ENCODE measurements around the gene STK10. TPM values are rescaled to one million over a fixed set of nuclear protein-coding genes. Genes with fewer than 3 reads are reported as not detected.

The STK10 gene
- polyA plus RNA-seq, 3 donors, result 5.0 to 24.1 (median 19.9) TPM

- H3K27ac ChIP-seq (ENCODE audit: low read depth, low read length), result no peak overlapping the region
- WGBS, 3 donors, result 68 to 80% (median 71%) methylated on average over 16 to 17 of the region's 17 CpGs
Measured at GRCh38 chr5:172104801-172105701, 83.0 kb downstream of the STK10 start.

DNA sequence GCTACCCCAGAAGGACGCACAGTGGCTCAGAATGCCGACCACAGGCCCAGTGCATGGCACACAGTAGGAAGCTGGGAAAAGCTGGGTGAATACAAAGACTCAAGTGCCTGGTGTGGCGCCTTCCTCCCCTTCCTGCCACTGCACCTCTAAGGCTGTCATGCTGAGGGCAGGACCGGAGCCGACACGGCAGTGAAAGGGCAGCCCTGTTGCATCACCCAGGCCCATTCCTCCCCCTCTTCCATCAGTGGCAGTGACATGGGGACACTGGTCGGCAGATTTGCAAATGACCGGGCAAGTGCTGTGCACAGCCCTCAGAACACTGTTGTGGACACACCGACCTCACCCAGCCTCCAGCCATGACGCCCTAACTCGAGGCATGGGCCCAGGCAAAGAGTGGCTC lies 84.0 kb downstream of the STK10 start:
- WGBS, 3 donors, result 71 to 85% (median 72%) methylated on average over 11 of the region's 11 CpGs
- H3K27ac ChIP-seq (ENCODE audit: low read depth, low read length), result no peak overlapping the region

DNA sequence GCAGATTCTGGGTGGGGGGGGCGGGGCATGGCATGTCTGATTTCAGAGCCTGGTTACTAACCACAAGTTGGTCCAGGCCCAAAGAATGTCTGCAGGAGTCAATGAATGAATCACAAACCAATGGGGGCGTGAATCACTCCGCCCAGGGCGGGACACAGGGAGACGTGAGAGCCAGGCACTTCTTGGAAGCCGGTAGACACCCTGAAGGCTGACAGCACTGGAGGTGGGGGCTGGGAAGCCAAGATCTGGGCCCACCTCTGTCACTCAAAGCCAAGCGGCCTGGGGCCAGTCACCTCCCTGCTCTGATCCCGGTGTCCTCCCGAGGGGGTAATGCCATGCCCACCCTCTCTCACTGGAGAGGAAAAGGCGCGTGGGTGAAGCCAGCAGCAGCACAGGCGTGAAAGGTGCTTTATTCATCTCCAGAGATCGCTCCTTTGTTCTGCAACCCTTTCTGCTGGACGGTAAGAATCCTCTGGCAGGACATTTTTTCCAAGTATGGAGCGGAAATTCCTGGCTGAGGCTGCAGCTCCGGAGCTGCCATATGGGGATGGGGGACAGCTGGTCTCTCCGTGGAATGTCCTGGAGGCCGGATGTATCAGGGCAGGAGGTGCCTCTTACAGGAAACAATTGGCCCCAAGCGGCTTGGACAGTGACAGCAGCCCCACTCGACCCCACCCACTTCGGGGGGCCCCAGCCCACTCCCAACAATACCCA lies 85.0 kb downstream of the STK10 start:
- H3K27ac ChIP-seq (ENCODE audit: low read depth, low read length), result no peak overlapping the region
- WGBS, 3 donors, result 42 to 66% (median 48%) methylated on average over 21 of the region's 21 CpGs

DNA sequence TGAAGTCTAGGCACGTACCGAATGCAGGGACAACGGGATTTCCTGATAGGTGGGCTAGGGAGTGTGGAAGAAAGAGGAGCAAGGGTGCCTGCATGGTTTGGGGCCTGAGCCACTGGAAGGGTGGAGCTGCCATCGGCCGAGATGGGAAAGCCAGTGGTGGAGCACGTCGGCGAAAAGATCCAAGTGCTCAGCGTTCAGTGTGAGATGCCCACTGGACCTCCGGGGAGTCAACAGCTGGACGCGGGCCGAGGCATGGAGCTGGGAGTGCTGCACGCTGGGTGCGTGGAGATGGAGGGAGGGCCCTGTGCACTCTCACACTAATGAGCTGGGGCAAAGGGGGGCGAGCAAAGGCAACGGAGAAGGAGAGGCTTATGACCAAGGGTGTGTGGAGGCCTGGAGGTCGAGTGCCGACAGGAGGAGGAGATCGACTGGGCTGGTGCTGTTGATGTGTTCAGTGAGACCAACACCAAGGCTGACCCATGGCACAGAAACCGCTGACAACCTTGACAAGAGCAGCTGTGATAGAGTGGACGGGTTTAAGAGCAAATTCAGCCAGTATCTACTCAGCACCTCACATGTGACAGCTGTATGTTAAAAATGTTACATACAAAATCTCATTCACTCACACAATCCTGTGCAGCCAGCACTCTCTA lies 85.7 kb downstream of the STK10 start:
- H3K27ac ChIP-seq (ENCODE audit: low read depth, low read length), result no peak overlapping the region
- WGBS, 3 donors, result 87 to 94% (median 90%) methylated on average over 22 of the region's 22 CpGs

DNA sequence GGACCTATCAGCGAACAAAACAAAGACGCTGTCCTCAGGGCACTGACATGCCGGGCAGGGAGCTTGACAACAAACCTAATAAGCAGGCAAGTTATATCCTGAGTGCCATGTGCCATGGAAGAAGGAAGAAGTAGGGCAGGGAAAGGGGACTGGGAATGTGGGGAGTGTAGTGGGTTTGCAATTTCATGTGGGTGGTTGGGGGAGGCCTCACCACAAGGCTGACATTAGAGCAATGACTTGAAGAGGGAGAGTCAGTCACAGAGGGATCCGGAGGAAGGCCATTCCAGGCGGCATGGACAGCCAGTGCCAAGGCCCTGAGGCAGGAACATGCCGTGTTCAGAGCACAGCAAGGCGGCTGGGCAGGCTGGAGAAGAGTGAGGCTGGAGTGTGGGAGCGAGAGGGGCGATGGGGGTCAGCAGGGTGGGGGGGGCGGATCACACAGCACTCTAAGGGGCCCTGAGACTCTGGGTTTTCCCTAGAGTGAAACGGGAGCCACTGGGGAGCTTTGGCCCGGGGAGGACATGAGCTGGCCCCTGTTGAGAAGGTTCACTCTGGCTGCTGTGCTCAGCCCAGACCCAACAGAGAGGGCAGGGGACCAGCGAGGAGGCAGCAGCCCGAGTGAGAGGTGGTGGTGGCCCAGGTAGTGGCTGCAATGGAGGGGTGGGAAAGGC lies 86.3 kb downstream of the STK10 start:
- 90 to 95% (median 93%) methylated on average over 14 of the region's 14 CpGs for WGBS, 3 donors
- H3K27ac ChIP-seq (ENCODE audit: low read depth, low read length), result no peak overlapping the region

DNA sequence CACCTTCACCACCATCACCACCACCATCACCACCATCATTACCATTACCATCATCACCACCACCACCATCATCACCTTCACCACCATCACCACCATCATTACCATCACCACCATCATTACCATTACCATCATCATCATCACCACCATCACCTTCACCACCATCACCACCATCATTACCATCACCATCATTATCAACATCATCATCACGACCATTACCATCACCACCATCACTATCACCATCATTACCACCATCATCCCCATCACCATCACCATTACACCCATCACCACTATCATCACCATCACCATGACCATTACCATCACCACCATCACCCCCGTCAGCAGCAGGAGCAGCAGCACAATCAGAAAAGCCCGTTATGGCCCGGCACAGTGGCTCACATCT lies 89.1 kb downstream of the STK10 start:
- H3K27ac ChIP-seq (ENCODE audit: low read depth, low read length), result no peak overlapping the region
- WGBS, 3 donors, result 94 to 98% (median 97%) methylated on average over 4 of the region's 4 CpGs

GRCh38 chr5:172098046-172098445 lies 90.0 kb downstream of the STK10 start:
- H3K27ac ChIP-seq (ENCODE audit: low read depth, low read length), result no peak overlapping the region
- WGBS, 3 donors, result 74 to 77% (median 75%) methylated on average over 6 of the region's 6 CpGs

DNA sequence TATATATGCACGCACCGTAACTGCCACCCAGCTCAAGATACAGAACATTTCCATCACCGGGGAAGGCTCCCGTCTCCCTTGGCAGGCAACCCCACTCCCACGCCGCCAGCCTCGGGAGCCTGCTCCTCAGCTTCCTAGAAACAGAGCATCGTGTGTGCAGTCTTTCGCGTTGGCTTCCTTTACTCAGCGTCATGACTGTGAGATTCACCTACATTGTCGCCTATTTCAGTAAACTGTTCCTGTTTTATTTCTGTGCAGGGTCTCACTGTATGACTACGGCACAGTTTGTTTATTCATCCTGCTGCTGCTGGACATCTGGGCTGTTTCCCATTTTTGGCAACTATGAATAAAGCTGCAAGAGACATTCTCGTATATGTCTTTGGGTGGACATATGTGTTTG lies 90.7 kb downstream of the STK10 start:
- WGBS, 3 donors, result 76 to 91% (median 76%) methylated on average over 14 of the region's 14 CpGs

GRCh38 chr5:172096207-172096940 lies 91.7 kb downstream of the STK10 start:
- no peak overlapping the region for H3K27ac ChIP-seq (ENCODE audit: low read depth, low read length)
- 84 to 92% (median 88%) methylated on average over 21 of the region's 21 CpGs for WGBS, 3 donors

More for the DNA sequence above, 90.7 kb downstream of the STK10 start:
- no peak overlapping the region for H3K27ac ChIP-seq (ENCODE audit: low read depth, low read length)

DNA sequence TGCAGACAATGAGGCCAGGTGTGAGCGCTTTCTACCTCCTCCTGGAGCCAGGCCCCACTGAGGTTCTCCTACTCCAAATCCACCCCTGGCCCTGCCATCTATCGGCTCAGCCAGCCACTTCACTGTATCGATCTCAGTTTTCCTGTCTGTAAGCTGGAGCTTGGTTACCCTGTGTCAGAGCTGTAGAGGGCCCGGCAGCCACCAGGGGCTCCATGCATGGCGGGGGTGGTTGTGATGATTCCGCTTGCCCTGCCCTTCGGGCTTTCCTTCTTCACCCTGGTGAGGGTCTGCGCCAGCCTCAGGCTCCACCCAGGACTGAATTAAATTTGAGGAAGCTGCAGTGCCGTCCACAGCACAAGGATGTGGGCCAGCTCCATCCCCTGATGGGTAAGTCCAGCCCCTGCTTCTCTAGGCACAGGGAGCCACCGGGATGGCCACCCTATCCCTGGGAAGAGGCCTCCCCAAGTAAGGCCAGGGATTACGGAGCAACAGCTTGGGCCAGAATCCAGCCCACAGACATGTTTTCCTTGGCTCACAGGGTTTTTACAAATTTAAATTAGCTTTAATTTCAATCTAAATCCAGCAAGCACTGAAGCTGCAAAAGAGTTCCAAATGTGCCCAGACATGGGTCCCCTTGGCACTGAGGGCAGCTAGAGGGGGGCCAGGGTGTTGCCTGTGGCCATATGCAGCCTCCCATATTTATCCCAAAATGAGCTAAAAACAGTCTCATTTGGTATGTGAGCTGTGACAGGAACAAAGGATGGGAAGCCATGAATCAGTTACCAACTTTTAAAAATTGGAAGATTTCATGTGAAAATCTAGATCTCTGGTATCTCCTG lies 92.4 kb downstream of the STK10 start:
- 86 to 92% (median 90%) methylated on average over 11 of the region's 11 CpGs for WGBS, 3 donors

DNA sequence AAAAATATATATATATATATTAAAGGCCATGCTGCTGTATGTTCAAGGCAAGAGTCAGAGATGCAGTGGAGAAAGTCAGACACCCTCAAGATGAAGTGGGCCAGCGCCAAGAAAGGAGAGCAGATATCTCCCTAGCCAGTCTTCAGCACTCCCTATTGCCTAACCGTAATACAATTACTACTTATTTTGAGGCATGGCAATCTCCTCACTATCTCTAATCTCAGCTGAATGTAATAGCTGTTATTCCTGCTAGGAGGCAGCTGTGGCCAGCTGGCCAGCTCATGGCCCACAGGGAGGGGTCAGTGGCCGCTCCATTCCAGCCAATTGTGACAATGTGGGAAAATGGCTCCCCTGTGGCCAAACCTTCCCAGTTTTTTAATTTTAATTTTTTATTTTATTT lies 94.1 kb downstream of the STK10 start:
- no peak overlapping the region for H3K27ac ChIP-seq (ENCODE audit: low read depth, low read length)
- WGBS, 3 donors, result 71 to 87% (median 79%) methylated on average over 3 of the region's 3 CpGs

More for the DNA sequence above, 92.4 kb downstream of the STK10 start:
- no peak overlapping the region for H3K27ac ChIP-seq (ENCODE audit: low read depth, low read length)

DNA sequence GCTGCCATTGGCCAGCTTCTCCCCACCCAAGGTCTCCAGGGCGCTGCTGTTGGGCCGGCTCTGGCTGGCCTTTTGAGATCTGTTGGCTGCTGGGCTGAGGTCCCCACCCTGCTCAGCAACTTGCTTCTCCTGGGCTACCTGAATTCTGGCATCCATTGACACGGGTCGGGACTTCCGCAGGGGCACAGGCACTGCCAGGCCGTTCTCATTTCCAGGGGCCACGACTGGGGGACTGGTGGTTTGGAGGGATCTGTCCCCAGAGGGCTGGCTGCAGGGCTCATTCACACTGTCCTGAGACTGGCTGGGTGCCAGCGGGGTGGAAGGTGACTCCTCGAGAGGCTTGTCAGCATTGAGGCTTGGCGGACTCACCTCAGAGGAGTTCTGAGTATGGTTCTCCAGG lies 94.5 kb downstream of the STK10 start:
- no peak overlapping the region for H3K27ac ChIP-seq (ENCODE audit: low read depth, low read length)
- 82 to 91% (median 88%) methylated on average over 10 of the region's 10 CpGs for WGBS, 3 donors

DNA sequence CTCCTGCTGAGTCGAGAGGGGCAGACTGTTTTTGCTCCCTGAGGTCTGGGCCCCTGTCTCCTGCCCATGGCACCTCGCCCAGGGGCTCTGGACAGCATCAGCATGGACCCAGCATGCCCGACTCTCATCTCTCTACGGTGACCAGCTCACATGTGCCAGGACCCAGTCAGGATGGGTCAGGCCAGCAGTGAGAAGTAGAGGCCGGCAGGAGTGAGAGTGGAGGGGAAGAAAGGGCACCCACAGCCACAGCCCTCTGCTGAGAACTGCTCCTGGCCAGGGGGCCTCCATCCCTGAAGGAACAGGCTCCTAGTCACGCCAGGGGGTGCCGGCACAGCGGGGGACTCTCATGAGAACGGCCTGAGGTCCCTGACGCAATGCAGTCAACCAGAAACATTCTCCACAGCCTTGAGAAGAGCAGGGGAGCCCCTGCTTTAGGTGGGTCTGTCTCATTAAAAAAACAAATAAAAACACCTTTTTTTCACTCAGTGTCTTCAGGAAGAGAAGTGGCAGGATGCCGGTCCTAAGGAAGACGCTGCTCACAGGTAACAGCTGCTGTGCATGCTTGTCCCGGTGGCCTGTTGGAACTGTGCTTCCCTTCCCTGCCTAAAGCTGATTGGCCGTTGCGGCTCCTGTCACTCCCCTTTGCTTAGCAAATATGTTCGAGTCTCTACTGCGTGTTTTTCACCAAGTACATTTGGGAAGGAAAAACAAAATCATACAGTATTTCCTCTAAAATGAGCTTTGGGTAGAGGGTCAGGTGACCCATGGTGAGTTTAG lies 95.9 kb downstream of the STK10 start:
- H3K27ac ChIP-seq (ENCODE audit: low read depth, low read length), result no peak overlapping the region
- whole genome bisulfite sequencing, 3 donors, result 91 to 96% (median 95%) methylated on average over 17 of the region's 17 CpGs

GRCh38 chr5:172090976-172091547 lies 97.0 kb downstream of the STK10 start:
- 87 to 95% (median 91%) methylated on average over 10 of the region's 10 CpGs for whole genome bisulfite sequencing, 3 donors
- H3K27ac ChIP-seq (ENCODE audit: low read depth, low read length), result no peak overlapping the region

DNA sequence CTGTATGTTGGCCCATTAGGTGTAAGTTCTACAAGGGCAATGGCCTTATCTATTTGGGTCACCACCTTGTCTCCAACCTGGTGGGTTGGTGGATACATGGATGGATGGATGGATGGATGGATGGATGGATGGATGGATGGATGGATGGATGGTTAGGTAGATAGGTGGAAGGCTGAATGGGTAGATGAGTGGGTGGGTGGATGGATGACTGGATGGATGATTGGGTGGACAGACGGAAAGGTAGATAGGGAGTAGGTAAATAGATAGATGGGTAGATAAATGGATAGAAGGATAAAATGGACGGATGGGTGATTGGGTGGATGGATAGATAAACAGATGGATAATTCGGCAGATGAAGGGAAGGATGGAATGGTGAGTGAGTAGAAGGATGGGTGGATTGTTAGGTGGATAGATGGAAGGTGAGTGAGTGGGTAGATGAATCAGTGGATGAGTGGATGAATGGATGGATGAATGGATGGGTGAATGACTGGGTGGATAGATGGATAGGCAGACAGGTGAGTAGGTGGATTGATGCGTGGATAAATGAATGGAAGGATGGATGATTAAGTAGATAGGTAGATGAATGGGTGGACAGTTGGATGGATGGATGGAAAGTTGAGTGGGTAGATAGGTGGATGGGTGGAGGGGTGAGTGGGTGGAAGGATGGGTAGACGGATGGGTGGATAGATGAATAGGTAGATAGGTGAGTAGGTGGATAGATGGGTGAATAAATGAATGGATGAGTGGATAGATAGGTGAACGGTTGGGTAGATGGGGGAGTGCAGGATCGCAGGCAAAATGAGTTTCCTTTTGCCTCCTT lies 98.5 kb downstream of the STK10 start:
- WGBS, 3 donors, result 90 to 99% (median 97%) methylated on average over 7 of the region's 7 CpGs
- H3K27ac ChIP-seq (ENCODE audit: low read depth, low read length), result no peak overlapping the region

Measured in adipose tissue (tissue), 3 donors.